HL-60 (cell line): ENCODE measurements around the gene RPS16.

Experiments
- CTCF ChIP-seq: IDR thresholded peaks from one replicate; pipeline ENCODE4 v1.5.1; 2011; ENCODE audit warnings: low read length, control low read depth, inconsistent platforms; ENCODE audit not compliant: insufficient read depth
- GABPA ChIP-seq: IDR thresholded peaks from 2 replicates; pipeline ENCODE4 v1.6.1; 2012; ENCODE audit warnings: low read depth
- POLR2AphosphoS5 ChIP-seq: IDR thresholded peaks from 2 replicates; pipeline ENCODE4 v1.6.1; 2012; ENCODE audit warnings: low read depth

GRCh38 chr19:39426170-39426569 is 9.6 kb downstream of the RPS16 start:
- no peak for TF ChIP-seq CTCF
- no peak for TF ChIP-seq POLR2AphosphoS5
- no peak for TF ChIP-seq GABPA
